GM23248 (cell line): ENCODE measurements around the gene IGFBP6. TPM values are rescaled to one million over a fixed set of nuclear protein-coding genes. Genes with fewer than 3 reads are reported as not detected.
"Not testable (repeated sequence)": the region's sequence is repeated elsewhere in the genome, so short reads cannot be mapped to it uniquely, and the experiment has no call there.

Experiments
- DNase-seq: peaks from one replicate; pipeline ENCODE4 v3.0.0-alpha.2; 2015
- H2AFZ ChIP-seq: fragments of 200-600 bp; sonication (generic); 2 replicates; pipeline ENCODE4 v1.6.1; 2016; ENCODE audit warnings: antibody characterized with exemption
- H3F3A ChIP-seq: fragments of 200-600 bp; sonication (generic); 2 replicates; pipeline ENCODE4 v1.6.1; 2016; ENCODE audit warnings: mild to moderate bottlenecking, antibody characterized with exemption, mixed run types; ENCODE audit not compliant: insufficient read depth
- H3K27ac ChIP-seq: fragments of 200-600 bp; sonication (generic); 2 replicates; pipeline ENCODE4 v1.5.1; 2016; ENCODE audit warnings: mild to moderate bottlenecking
- H3K27me3 ChIP-seq: fragments of 200-600 bp; sonication (generic); replicated peaks from 2 replicates; pipeline ENCODE4 v1.6.1; 2016; ENCODE audit warnings: mild to moderate bottlenecking; ENCODE audit not compliant: insufficient read depth
- H3K36me3 ChIP-seq: fragments of 200-600 bp; sonication (generic); 2 replicates; pipeline ENCODE4 v1.6.1; 2016; ENCODE audit warnings: low read depth, mild to moderate bottlenecking
- H3K4me1 ChIP-seq: fragments of 200-600 bp; sonication (generic); 2 replicates; pipeline ENCODE4 v1.6.1; 2016; ENCODE audit warnings: mild to moderate bottlenecking; ENCODE audit not compliant: insufficient read depth
- H3K4me2 ChIP-seq: fragments of 200-600 bp; sonication (generic); one replicate; pipeline ENCODE4 v1.6.1; 2016; ENCODE audit warnings: mild to moderate bottlenecking; ENCODE audit not compliant: unreplicated experiment
- H3K4me3 ChIP-seq: fragments of 200-600 bp; sonication (generic); 2 replicates; pipeline ENCODE4 v1.5.1; 2016; ENCODE audit warnings: mild to moderate bottlenecking
- H3K79me2 ChIP-seq: fragments of 200-600 bp; sonication (generic); 2 replicates; pipeline ENCODE4 v1.6.1; 2016; ENCODE audit warnings: mild to moderate bottlenecking; ENCODE audit not compliant: insufficient read depth
- H3K9ac ChIP-seq: fragments of 200-600 bp; sonication (generic); 2 replicates; pipeline ENCODE4 v1.6.1; 2016; ENCODE audit warnings: mild to moderate bottlenecking
- H3K9me2 ChIP-seq: fragments of 200-600 bp; sonication (generic); 2 replicates; pipeline ENCODE4 v1.6.1; 2016; ENCODE audit warnings: mixed run types, mild to moderate bottlenecking, moderate library complexity; ENCODE audit not compliant: insufficient read depth
- H3K9me3 ChIP-seq: fragments of 200-600 bp; sonication (generic); one replicate; pipeline ENCODE4 v1.6.1; 2017; ENCODE audit warnings: low read depth
- H4K20me1 ChIP-seq: fragments of 200-600 bp; sonication (generic); 2 replicates; pipeline ENCODE4 v1.6.0; 2016; ENCODE audit not compliant: insufficient read depth
- EZH2 ChIP-seq: fragments of 200-600 bp; sonication (generic); IDR thresholded peaks from 2 replicates; pipeline ENCODE4 v1.6.1; 2018; ENCODE audit warnings: antibody characterized with exemption, mild to moderate bottlenecking; ENCODE audit not compliant: insufficient read depth, poor library complexity, severe bottlenecking
- EZH2phosphoT487 ChIP-seq: fragments of 200-600 bp; sonication (generic); IDR thresholded peaks from 2 replicates; pipeline ENCODE4 v1.6.1; 2018; ENCODE audit warnings: antibody characterized with exemption, moderate library complexity, mild to moderate bottlenecking, low read depth; ENCODE audit not compliant: insufficient read depth
- WGBS, 2 experiments: methylation state at CpG; one replicate each; pipeline ENCODE4 v1.1.6; 2015 to 2017; ENCODE audit warnings: low lambda C conversion rate in 2 of 2, low coverage in 1 of 2; ENCODE audit errors: missing lambda C conversion rate in 2 of 2; 5-methylcytosine and 5-hydroxymethylcytosine counted together
- in situ Hi-C: fragments of 300-500 bp; cut with MboI; formaldehyde crosslinking; loops from 2 replicates; pipeline ENCODE4 v1.15.0; 2020
- polyA plus RNA-seq: library from polyadenylated mRNA; unstranded; fragments of >200 nt; fragmentation: Nextera tagmentation; extraction: Ambion mirVana; gene quantifications from 2 replicates; pipeline ENCODE4 v1.2.1, GENCODE V29; 2016
- total RNA-seq: library from RNA; depleted of rRNA; stranded (reverse); fragments of >200 nt; shearing (Covaris generic); gene quantifications from 2 replicates; pipeline ENCODE4 v1.2.3, GENCODE V29; 2014

Gene IGFBP6
- total and polyA plus RNA-seq, 2 experiments from 2014 or later: 1,614 to 1,827 TPM

DNA sequence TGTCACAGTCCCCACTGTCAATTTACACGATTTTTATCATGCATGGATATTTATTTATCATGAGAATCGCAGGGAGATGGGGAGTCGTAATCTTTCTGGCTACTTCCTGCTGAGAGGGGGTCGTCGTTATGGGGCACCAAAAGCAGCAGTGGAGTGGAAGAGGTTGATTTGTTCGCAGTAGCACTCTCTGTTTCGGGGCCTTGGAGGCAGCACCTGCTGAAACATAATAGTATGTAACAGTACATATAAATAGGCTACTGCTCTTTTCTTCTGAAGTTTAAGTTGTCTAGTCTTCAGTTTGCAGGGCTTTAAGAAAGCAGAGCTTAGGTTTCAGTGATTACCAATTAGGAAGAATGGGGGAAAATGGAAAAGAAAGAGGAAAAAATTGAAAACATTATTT lies 9.7 kb downstream of the IGFBP6 start:
- WGBS, 2 experiments: 42 to 46% methylated on average over 7 of the region's 7 CpGs
- no peaks in the 10 kb centered on the region for H3K9me3 ChIP-seq

DNA sequence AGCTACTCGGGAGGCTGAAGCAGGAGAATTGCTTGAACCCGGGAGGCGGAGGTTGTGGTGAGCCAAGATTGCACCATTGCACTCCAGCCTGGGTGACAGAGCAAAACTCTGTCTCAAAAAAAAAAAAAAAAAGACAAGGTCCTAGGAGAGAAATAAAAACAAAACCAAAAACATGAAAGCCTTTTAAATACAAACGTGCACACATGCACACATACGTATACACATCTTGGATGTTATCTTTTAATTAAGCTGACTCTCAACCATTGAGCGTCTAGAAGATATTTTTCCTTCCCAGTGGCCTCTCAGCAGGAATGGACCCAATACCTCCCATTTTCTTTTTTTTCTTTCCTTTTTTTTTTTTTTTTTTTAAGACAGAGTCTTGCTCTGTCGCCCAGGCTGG lies 15.0 kb downstream of the IGFBP6 start:
- DNase-seq, H2AFZ ChIP-seq, H3K4me2 ChIP-seq, H3K4me1 ChIP-seq, H4K20me1 ChIP-seq, H3F3A ChIP-seq, H3K36me3 ChIP-seq, H3K27ac ChIP-seq, in situ Hi-C loops, H3K9me3 ChIP-seq, H3K27me3 ChIP-seq, H3K4me3 ChIP-seq, H3K9me2 ChIP-seq, H3K79me2 ChIP-seq, H3K9ac ChIP-seq: not testable (repeated sequence)
- WGBS, 2 experiments: 91 to 93% methylated on average over 4 to 7 of the region's 7 CpGs

More for the DNA sequence above, 9.7 kb downstream of the IGFBP6 start:
- H3K4me1 ChIP-seq: no peaks in the 10 kb centered on the region
- H3K4me3 ChIP-seq: no peak overlapping the region
- no peak for DNase-seq
- no peak overlapping the region for H2AFZ ChIP-seq
- H3K4me2 ChIP-seq: no peak overlapping the region
- H3K27me3 ChIP-seq: no peaks in the 10 kb centered on the region
- H3K79me2 ChIP-seq: no peaks in the 10 kb centered on the region
- no peak for TF ChIP-seq EZH2
- TF ChIP-seq EZH2phosphoT487: no peak
- H4K20me1 ChIP-seq: no peaks in the 10 kb centered on the region
- peaks cover 7% of the 10 kb centered on the region for H3F3A ChIP-seq
- H3K9ac ChIP-seq: no peak overlapping the region
- H3K27ac ChIP-seq: no peak overlapping the region
- H3K36me3 ChIP-seq: no peaks in the 10 kb centered on the region
- no peaks in the 10 kb centered on the region for H3K9me2 ChIP-seq
- in situ Hi-C loops: no loop called here

DNA sequence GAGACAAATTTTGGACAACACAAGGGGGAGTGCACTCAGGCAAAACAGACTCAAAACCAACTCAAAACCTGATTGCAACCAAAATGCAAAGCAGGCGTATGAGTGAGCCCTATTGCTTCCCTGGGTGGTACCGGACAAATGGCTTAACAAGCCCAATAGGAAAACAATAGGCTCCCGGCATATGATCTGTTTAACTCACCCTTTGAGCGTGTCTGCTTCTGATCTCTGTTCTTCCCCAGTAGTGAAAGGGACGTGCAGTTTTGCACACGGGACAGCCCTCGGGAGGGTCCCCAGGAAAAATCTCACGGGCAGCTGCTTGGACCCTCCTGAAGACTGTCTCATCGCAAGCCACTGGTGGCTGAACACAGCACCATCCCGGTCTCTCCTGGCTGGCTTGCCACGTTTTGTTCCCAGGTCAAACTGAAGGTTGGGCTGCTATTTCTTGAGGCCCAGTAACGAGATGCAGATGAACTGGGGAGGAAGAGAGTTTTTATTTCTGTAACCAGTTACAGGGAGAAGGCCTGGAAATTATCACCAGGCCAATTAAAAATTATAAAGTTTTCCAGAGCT lies 15.8 kb downstream of the IGFBP6 start:
- H3K9ac ChIP-seq: no peak overlapping the region
- H3K27ac ChIP-seq: no peak overlapping the region
- H3K9me2 ChIP-seq: no peaks in the 10 kb centered on the region
- peak overlapping the region; percentile 65 for H2AFZ ChIP-seq
- H3K79me2 ChIP-seq: no peaks in the 10 kb centered on the region
- H3K27me3 ChIP-seq: no peaks in the 10 kb centered on the region
- H3F3A ChIP-seq: no peaks in the 10 kb centered on the region
- TF ChIP-seq EZH2phosphoT487 (no peak), EZH2 (no peak)
- no peak overlapping the region for H3K4me3 ChIP-seq
- 27 to 33% methylated on average over 11 to 12 of the region's 12 CpGs for WGBS, 2 experiments
- no peak overlapping the region for H3K4me2 ChIP-seq
- no peaks in the 10 kb centered on the region for H3K4me1 ChIP-seq
- DNase-seq: no peak
- no peaks in the 10 kb centered on the region for H3K9me3 ChIP-seq
- H4K20me1 ChIP-seq: no peaks in the 10 kb centered on the region
- no peaks in the 10 kb centered on the region for H3K36me3 ChIP-seq
- in situ Hi-C loops: no loop called here

GRCh38 chr12:53113951-53114350 lies 16.5 kb downstream of the IGFBP6 start:
- H3K36me3 ChIP-seq: no peaks in the 10 kb centered on the region
- no peaks in the 10 kb centered on the region for H4K20me1 ChIP-seq
- no peaks in the 10 kb centered on the region for H3K9me2 ChIP-seq
- H3K27ac ChIP-seq: no peak overlapping the region
- no peak overlapping the region for H3K4me3 ChIP-seq
- H3F3A ChIP-seq: no peaks in the 10 kb centered on the region
- no peak overlapping the region for H3K9ac ChIP-seq
- DNase-seq: no peak
- H3K27me3 ChIP-seq: no peaks in the 10 kb centered on the region
- H3K9me3 ChIP-seq: no peaks in the 10 kb centered on the region
- H3K79me2 ChIP-seq: no peaks in the 10 kb centered on the region
- H3K4me1 ChIP-seq: no peaks in the 10 kb centered on the region
- in situ Hi-C loops: no loop called here
- H3K4me2 ChIP-seq: no peak overlapping the region
- TF ChIP-seq EZH2phosphoT487 (no peak), EZH2 (no peak)
- no peak overlapping the region for H2AFZ ChIP-seq
